Vagina (tissue), 2 donors: Measurements from ENCODE around the gene TMA7.

Experiments
- POLR2A ChIP-seq, 2 donors: fragments of 450-650 bp; IDR thresholded peaks; one replicate each; pipeline ENCODE4 v1.6.1; 2017; ENCODE audit warnings: antibody characterized with exemption in 2 of 2, mild to moderate bottlenecking in 2 of 2, moderate library complexity in 2 of 2
- TF ChIP-seq, protein P1 (sequence below), 3 experiments: fragments of 450-650 bp in 2 of 3; fragments of 200-600 bp in 1 of 3; sonication (generic) in 1 of 3; IDR thresholded peaks; one replicate each; pipeline ENCODE4 v1.5.1; 2017 to 2019; ENCODE audit warnings: antibody characterized with exemption in 3 of 3, mild to moderate bottlenecking in 2 of 3, moderate library complexity in 2 of 3

DNA sequence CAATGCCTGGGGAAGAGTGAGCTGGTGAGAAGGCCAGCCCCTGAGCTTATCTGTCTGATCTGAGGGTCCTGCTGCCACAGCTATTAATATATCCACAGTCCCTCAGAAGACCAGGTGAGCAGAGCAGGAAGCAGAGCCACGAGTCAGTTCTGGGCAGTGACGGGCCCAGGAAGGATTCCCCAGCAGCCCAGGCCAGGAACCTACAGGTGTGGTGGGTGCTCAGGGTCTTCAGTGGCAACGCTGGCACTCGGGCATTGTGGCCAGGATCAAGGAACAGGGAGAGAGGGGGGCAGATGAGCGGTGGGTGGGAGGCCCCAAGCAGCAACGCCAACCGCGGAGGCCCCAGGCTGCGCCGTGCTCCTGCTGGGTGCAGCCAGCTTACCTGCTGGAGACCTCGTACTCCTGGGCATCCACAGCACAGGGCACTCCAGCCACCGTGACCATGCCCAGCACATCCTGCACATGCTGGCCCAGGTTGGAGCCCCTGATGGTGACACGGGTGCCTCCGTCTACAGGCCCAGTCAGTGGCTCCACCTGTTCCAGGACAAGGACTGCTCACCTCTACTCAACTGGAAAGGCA, 22.4 kb upstream of the TMA7 start:
- TF ChIP-seq, protein P1, sequence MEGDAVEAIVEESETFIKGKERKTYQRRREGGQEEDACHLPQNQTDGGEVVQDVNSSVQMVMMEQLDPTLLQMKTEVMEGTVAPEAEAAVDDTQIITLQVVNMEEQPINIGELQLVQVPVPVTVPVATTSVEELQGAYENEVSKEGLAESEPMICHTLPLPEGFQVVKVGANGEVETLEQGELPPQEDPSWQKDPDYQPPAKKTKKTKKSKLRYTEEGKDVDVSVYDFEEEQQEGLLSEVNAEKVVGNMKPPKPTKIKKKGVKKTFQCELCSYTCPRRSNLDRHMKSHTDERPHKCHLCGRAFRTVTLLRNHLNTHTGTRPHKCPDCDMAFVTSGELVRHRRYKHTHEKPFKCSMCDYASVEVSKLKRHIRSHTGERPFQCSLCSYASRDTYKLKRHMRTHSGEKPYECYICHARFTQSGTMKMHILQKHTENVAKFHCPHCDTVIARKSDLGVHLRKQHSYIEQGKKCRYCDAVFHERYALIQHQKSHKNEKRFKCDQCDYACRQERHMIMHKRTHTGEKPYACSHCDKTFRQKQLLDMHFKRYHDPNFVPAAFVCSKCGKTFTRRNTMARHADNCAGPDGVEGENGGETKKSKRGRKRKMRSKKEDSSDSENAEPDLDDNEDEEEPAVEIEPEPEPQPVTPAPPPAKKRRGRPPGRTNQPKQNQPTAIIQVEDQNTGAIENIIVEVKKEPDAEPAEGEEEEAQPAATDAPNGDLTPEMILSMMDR (IDR thresholded peaks at IDR 0.05), result no peak
- no peak for TF ChIP-seq POLR2A (IDR thresholded peaks at IDR 0.05)
